GM12864 (cell line): ENCODE data around the gene THEMIS2.

ENCODE experiments used
- DNase-seq: peaks from one replicate; pipeline ENCODE4 v3.0.0-alpha.2; 2011; ENCODE audit warnings: low read depth
- H3K4me3 ChIP-seq: 2 replicates; pipeline ENCODE4 v1.5.1; 2011; ENCODE audit warnings: mild to moderate bottlenecking, low read depth, low read length, control low read depth
- CTCF ChIP-seq: IDR thresholded peaks from 2 replicates; pipeline ENCODE4 v1.5.1; 2011; ENCODE audit warnings: low read depth, mild to moderate bottlenecking, moderate library complexity, low read length, control low read depth, inconsistent platforms; ENCODE audit errors: missing control alignments

THEMIS2 gene

DNA sequence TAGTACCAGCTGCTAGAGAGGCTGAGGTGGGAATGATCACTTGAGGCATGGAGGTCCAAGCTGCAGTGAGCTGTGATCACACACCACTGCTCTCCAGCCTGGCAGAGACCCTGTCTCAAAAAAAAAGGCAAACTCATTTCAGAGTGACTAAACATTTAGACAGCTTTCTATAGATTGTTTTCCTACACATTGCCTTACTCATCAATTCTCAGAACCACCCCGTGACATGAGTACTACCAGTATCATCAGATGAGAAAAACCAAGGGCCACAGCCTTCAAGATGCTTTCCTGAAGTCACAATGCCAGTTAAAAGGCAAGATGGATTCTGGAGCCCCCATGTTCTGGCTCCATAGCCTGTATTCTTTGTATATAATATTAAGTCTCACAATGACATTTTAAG, 40.1 kb downstream of the THEMIS2 start:
- no peak overlapping the region for H3K4me3 ChIP-seq
- TF ChIP-seq CTCF, result no peak
- DNase-seq, result no peak

DNA sequence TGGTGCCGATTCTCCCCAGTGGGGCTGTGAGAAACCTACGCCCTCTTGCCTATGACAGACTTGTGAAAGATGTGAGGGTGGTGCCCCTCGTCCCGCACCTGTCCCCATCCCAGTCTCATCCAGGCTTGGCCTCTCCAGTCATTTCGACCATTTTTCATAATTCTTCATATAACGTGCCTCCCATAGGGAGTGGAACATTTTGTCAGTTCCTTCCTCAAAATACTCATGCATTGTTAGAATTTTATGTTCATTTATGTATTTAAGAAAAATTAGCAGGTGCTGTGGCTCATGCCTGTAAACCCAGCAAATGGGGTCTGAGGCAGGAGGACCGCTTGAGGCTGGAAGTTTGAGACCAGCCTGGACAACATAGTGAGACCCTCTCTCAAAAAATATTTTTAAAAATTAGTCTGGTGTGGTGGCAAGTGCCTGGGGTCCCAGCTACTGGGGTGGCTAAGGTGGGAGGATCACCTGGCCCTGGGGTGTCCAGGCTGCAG, 42.8 kb downstream of the THEMIS2 start:
- peak overlapping the region; percentile 69; the same call in 1 of the 2 replicates for H3K4me3 ChIP-seq
- no peak for DNase-seq
- TF ChIP-seq CTCF, result no peak

- TF ChIP-seq CTCF, result no peak
- no peak for DNase-seq
- H3K4me3 ChIP-seq, result no peak overlapping the region
Observed at GRCh38 chr1:27922272-27922671, 49.9 kb downstream of the THEMIS2 start.

GRCh38 chr1:27928216-27928954, 56.0 kb downstream of the THEMIS2 start:
- DNase-seq, result no peak
- TF ChIP-seq CTCF, result peak; percentile 22
- H3K4me3 ChIP-seq, result no peak overlapping the region

GRCh38 chr1:27931184-27931583, 58.8 kb downstream of the THEMIS2 start:
- DNase-seq, result no peak
- no peak overlapping the region for H3K4me3 ChIP-seq
- no peak for TF ChIP-seq CTCF

GRCh38 chr1:27931759-27932158, 59.4 kb downstream of the THEMIS2 start:
- no peak for DNase-seq
- TF ChIP-seq CTCF, result no peak
- no peak overlapping the region for H3K4me3 ChIP-seq
